Body of pancreas (tissue), 4 donors: ENCODE measurements around the gene CDH20. TPM values are rescaled to one million over a fixed set of nuclear protein-coding genes. Genes with fewer than 3 reads are reported as not detected.
A peak's percentile ranks its signal among the peaks of the same experiment; 100 is the strongest.

Experiments
- ATAC-seq: fragments of 150-250 bp; one replicate; pipeline ENCODE4 v1.9.1; 2016
- DNase-seq, 4 donors: peaks; one replicate each; pipeline ENCODE4 v3.0.0-alpha.2; 2019
- H3K27ac ChIP-seq, 4 donors: fragments of 200-600 bp; sonication (generic); 1 replicate in 3 of 4; 2 replicates in 1 of 4; pipeline versions ENCODE4 v1.5.1 to v1.6.1; 2016 to 2019; ENCODE audit warnings: mild to moderate bottlenecking in 1 of 4, mixed read lengths in 1 of 4, moderate library complexity in 1 of 4
- H3K27me3 ChIP-seq, 2 donors: fragments of 200-600 bp; sonication (generic); one replicate each; pipeline ENCODE4 v1.6.0; 2016; ENCODE audit warnings: mild to moderate bottlenecking in 1 of 2
- H3K36me3 ChIP-seq, 2 donors: fragments of 200-600 bp; sonication (generic); replicated peaks in 1 of 2; 2 replicates each; pipeline ENCODE4 v1.5.1; 2016; ENCODE audit warnings: low read depth in 2 of 2; ENCODE audit not compliant: insufficient read depth in 1 of 2
- H3K4me1 ChIP-seq: fragments of 200-600 bp; sonication (generic); one replicate; pipeline ENCODE4 v1.6.0; 2016
- H3K4me3 ChIP-seq, 2 donors: fragments of 200-600 bp; sonication (generic); 1 replicate in 1 of 2; 2 replicates in 1 of 2; pipeline ENCODE4 v1.5.1; 2016 to 2019
- H3K9me3 ChIP-seq, 3 donors: fragments of 200-600 bp; sonication (generic); 1 replicate in 2 of 3; 2 replicates in 1 of 3; pipeline ENCODE4 v1.5.1; 2016
- CTCF ChIP-seq, 7 experiments: fragments of 450-650 bp in 4 of 7; fragments of 200-600 bp in 3 of 7; sonication (generic) in 3 of 7; IDR thresholded peaks; one replicate each; pipeline ENCODE4 v1.5.1; 2016 to 2019; ENCODE audit warnings: antibody characterized with exemption in 7 of 7
- POLR2A ChIP-seq, 3 donors: fragments of 450-650 bp; IDR thresholded peaks; one replicate each; pipeline ENCODE4 v1.6.1; 2016; ENCODE audit warnings: antibody characterized with exemption in 3 of 3, mild to moderate bottlenecking in 2 of 3
- WGBS, 2 donors: methylation state at CpG; one replicate each; pipeline ENCODE4 v1.1.5; 2017; 5-methylcytosine and 5-hydroxymethylcytosine counted together
- intact Hi-C: fragments of 100-400 bp; cut with DNase I; formaldehyde crosslinking; loops from one replicate; pipeline ENCODE4 v1.15.1; 2023
- total RNA-seq, 2 donors: library from RNA; depleted of rRNA; stranded (reverse); fragments of >200 nt; gene quantifications; one replicate each; pipeline ENCODE4 v1.1.0, GENCODE V29; 2016

The CDH20 gene
- total RNA-seq, 2 donors from 2014 or later: 0.26 to 6.3 TPM

- DNase-seq: no peak
- TF ChIP-seq CTCF (IDR thresholded peaks at IDR 0.05) (no peak), POLR2A (IDR thresholded peaks at IDR 0.05) (no peak)
- intact Hi-C loops: no loop called here
- Histone ChIP-seq H3K9me3 (no peaks in the 10 kb centered on the region), H3K4me1 (no peaks in the 10 kb centered on the region), H3K27me3 (no peaks in the 10 kb centered on the region), H3K27ac (no peak overlapping the region), H3K4me3 (no peak overlapping the region), H3K36me3 (no peaks in the 10 kb centered on the region)
- ATAC-seq: no peak
- WGBS, 2 donors: 51 to 52% methylated on average over 3 of the region's 3 CpGs
Measured at GRCh38 chr18:61575419-61575818, 242.2 kb downstream of the CDH20 start.

GRCh38 chr18:61578846-61579245, 245.6 kb downstream of the CDH20 start:
- no peaks in the 10 kb centered on the region for H3K9me3 ChIP-seq
- H3K27me3 ChIP-seq: no peaks in the 10 kb centered on the region
- intact Hi-C loops: no loop called here
- no peak overlapping the region for H3K4me3 ChIP-seq
- no peaks in the 10 kb centered on the region for H3K36me3 ChIP-seq
- ATAC-seq: no peak
- no peak for DNase-seq
- WGBS, 2 donors: 65 to 68% methylated on average over 2 of the region's 2 CpGs
- H3K4me1 ChIP-seq: peaks cover 12% of the 10 kb centered on the region
- H3K27ac ChIP-seq: no peak overlapping the region
- TF ChIP-seq CTCF (IDR thresholded peaks at IDR 0.05): no peak
- no peak for TF ChIP-seq POLR2A (IDR thresholded peaks at IDR 0.05)

- no peak for TF ChIP-seq CTCF (IDR thresholded peaks at IDR 0.05)
- no peak for TF ChIP-seq POLR2A (IDR thresholded peaks at IDR 0.05)
- Histone ChIP-seq H3K36me3 (no peaks in the 10 kb centered on the region), H3K27ac (no peak overlapping the region), H3K4me1 (peaks cover 12% of the 10 kb centered on the region), H3K27me3 (no peaks in the 10 kb centered on the region), H3K9me3 (no peaks in the 10 kb centered on the region), H3K4me3 (no peak overlapping the region)
- intact Hi-C loops: no loop called here
- DNase-seq (no peak), ATAC-seq (no peak)
- 39 to 42% methylated on average over 2 of the region's 2 CpGs for WGBS, 2 donors
Measured at GRCh38 chr18:61579581-61579980, 246.4 kb downstream of the CDH20 start.

GRCh38 chr18:61580046-61580445, 246.8 kb downstream of the CDH20 start:
- no peaks in the 10 kb centered on the region for H3K36me3 ChIP-seq
- TF ChIP-seq CTCF (IDR thresholded peaks at IDR 0.05) (no peak), POLR2A (IDR thresholded peaks at IDR 0.05) (no peak)
- H3K9me3 ChIP-seq: no peaks in the 10 kb centered on the region
- no peaks in the 10 kb centered on the region for H3K27me3 ChIP-seq
- no peak for ATAC-seq
- no peak for DNase-seq
- H3K27ac ChIP-seq: no peak overlapping the region
- H3K4me1 ChIP-seq: peaks cover 12% of the 10 kb centered on the region
- H3K4me3 ChIP-seq: no peak overlapping the region
- intact Hi-C loops: loop anchor here (10.0 kb wide), 1 partner anchor 545 kb away; no protein-coding TSS in a partner anchor
- WGBS, 2 donors: 54 to 73% methylated on average over 2 of the region's 2 CpGs

GRCh38 chr18:61581578-61582201, 248.5 kb downstream of the CDH20 start:
- H3K36me3 ChIP-seq: no peaks in the 10 kb centered on the region
- no peaks in the 10 kb centered on the region for H3K27me3 ChIP-seq
- peak overlapping the region in 1 of 4 donors; percentile 21 for H3K27ac ChIP-seq
- WGBS, 2 donors: 5 to 7% methylated on average over 14 to 22 of the region's 22 CpGs
- DNase-seq: peak; percentile 70 to 80 (median 74)
- H3K4me3 ChIP-seq: no peak overlapping the region
- ATAC-seq: peak; percentile 90
- H3K4me1 ChIP-seq: peaks cover 12% of the 10 kb centered on the region
- TF ChIP-seq CTCF (IDR thresholded peaks at IDR 0.05): peak; percentile 84 to 99 (median 92)
- no peak for TF ChIP-seq POLR2A (IDR thresholded peaks at IDR 0.05)
- intact Hi-C loops: loop anchor here (10.0 kb wide), 1 partner anchor 543 kb away; no protein-coding TSS in a partner anchor
- no peaks in the 10 kb centered on the region for H3K9me3 ChIP-seq
